ENCODE data around the gene NUDT3.

DNA sequence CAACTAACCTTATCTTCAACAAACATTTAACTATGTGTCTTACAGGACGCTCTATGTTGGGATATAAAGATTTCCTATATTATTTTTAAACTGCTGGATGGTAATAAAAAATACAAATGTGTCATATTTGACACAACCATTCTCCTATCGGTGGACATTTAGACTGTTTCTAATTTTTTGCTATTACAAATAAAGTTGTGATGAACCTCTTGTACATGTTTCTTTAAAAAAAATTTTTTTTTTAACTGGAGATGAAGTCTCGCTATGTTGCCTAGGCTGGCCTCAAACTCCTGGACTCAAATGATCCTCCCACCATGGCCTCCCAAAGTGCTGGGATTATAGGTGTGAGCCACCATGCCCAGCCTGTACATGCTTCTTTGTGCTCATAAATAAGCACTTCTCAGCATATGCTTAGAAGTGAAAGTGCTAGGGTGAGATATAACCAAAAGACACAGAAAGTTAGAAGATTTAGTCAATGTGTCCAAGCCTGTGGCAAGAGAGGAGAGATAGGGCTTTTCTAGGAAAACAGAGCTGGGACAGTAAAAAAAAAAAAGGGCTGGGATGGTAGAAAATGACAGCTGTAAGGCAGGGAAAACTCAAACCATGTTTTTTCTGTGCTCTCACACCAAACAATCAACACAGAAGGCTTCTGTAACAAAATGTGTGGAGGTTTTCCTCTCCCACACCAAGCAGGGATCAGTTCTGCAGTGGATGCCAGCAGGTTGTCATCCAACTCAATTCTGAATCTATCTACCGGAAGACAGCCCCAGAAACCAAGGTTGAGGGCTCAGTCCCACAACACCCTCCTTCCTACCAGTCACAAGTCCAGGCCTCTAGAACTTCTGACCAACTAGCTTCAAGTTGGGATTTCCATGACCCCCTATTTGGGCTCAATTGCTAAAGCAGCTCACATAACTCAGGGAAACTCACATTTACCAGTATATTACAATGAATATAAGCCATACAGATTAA, 73.7 kb downstream of the NUDT3 start:
- TF ChIP-seq CEBPB (IDR thresholded peaks at IDR 0.05), result no peak
- TF ChIP-seq RAD21 (conservative IDR thresholded peaks at IDR 0.05 in 1 of 2, IDR thresholded peaks at IDR 0.05 in 1 of 2), result no peak
- TF ChIP-seq, protein P1, sequence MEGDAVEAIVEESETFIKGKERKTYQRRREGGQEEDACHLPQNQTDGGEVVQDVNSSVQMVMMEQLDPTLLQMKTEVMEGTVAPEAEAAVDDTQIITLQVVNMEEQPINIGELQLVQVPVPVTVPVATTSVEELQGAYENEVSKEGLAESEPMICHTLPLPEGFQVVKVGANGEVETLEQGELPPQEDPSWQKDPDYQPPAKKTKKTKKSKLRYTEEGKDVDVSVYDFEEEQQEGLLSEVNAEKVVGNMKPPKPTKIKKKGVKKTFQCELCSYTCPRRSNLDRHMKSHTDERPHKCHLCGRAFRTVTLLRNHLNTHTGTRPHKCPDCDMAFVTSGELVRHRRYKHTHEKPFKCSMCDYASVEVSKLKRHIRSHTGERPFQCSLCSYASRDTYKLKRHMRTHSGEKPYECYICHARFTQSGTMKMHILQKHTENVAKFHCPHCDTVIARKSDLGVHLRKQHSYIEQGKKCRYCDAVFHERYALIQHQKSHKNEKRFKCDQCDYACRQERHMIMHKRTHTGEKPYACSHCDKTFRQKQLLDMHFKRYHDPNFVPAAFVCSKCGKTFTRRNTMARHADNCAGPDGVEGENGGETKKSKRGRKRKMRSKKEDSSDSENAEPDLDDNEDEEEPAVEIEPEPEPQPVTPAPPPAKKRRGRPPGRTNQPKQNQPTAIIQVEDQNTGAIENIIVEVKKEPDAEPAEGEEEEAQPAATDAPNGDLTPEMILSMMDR (IDR thresholded peaks at IDR 0.05), result no peak
- TF ChIP-seq RFX5 (IDR thresholded peaks at IDR 0.05), result no peak
- TF ChIP-seq RCOR1 (IDR thresholded peaks at IDR 0.05; ENCODE audit: low read depth, low read length), result no peak
- no peak for TF ChIP-seq NR3C1 (IDR thresholded peaks at IDR 0.05)
- no peak for TF ChIP-seq HOXA7 (CRISPR knock-in tag; IDR thresholded peaks at IDR 0.05)
- TF ChIP-seq KDM5A (IDR thresholded peaks at IDR 0.05), result no peak

All from A549 (cell line).